ENCODE results near the gene MRPL2.

The MRPL2 gene

GRCh38 chr6:43075670-43076463 lies 16.6 kb upstream of the MRPL2 start, which contains the start of gene PTK7:
PTK7 (plus strand) TSS chr6:43076314; CDS start chr6:43076489, 175 bp downstream.
- no peak within 1 kb of the TSS for H3K27ac Mint-ChIP-seq
- H3K27me3 Mint-ChIP-seq (ENCODE audit: low read depth), result peaks cover 31% of the 10 kb centered on the region
- H3K4me3 Mint-ChIP-seq, result peak within 1 kb of the TSS; percentile 39
- DNase-seq (ENCODE audit: low spot score), result no peak
- H3K9me3 Mint-ChIP-seq, result no peaks in the 10 kb centered on the region
- no peaks in the 10 kb centered on the region for H3K4me1 Mint-ChIP-seq (ENCODE audit: low read depth)
- H3K36me3 Mint-ChIP-seq (ENCODE audit: low read depth), result peaks cover 2% of the 10 kb centered on the region

DNA sequence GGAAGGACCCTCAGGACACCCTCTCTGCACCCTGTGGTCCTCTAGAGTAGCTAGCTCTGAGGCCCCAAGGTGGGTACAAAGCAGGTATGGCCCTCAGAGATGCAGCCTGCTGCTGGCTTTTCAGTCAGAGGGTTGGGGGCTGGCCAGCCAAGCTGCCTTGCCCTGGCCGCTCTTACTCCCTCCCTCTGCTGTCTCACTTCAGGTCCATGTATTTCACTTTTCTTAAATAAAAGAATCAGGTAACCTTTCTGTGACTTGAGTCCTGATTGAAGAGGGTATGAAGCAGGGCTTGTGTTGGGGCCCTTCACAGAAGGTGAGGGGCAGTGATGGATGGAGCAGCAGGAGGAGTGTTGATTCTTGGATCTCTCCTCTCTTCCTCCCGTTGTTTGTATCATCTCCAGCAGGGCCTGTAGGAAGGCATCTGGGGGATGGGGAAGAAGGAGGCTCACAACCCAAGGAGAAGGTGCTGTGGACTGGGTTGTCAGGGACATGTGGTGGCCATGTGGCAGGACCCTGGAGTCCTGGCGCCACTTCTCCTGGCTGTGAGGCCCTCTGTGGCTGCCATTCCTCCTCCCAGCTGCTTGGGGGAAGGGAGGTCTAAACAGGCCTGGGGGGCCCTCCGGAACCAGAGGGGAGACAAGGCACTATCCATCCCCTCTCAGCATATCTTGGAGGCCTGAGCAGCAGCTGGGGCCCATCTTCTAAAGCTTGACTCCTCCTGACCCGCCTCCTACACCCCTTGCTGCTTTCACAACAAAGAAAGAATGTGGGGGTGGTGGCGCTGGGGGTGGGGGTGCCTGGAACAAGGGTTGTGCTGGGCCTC lies 15.8 kb upstream of the MRPL2 start:
- H3K27ac Mint-ChIP-seq, result no peak overlapping the region
- H3K4me3 Mint-ChIP-seq, result peak overlapping the region; percentile 18
- H3K4me1 Mint-ChIP-seq (ENCODE audit: low read depth), result peaks cover 3% of the 10 kb centered on the region
- H3K27me3 Mint-ChIP-seq (ENCODE audit: low read depth), result peaks cover 31% of the 10 kb centered on the region
- H3K9me3 Mint-ChIP-seq, result no peaks in the 10 kb centered on the region
- H3K36me3 Mint-ChIP-seq (ENCODE audit: low read depth), result peaks cover 2% of the 10 kb centered on the region
- DNase-seq (ENCODE audit: low spot score), result no peak

- Mint-ChIP-seq H3K4me3 (no peak overlapping the region), H3K36me3 (ENCODE audit: low read depth) (peaks cover 2% of the 10 kb centered on the region), H3K4me1 (ENCODE audit: low read depth) (peaks cover 4% of the 10 kb centered on the region), H3K27me3 (ENCODE audit: low read depth) (peaks cover 6% of the 10 kb centered on the region), H3K9me3 (no peaks in the 10 kb centered on the region), H3K27ac (peak overlapping the region; percentile 35)
- no peak for DNase-seq (ENCODE audit: low spot score)
Measured at GRCh38 chr6:43070028-43070632, 10.9 kb upstream of the MRPL2 start.

- Mint-ChIP-seq H3K4me1 (ENCODE audit: low read depth) (peaks cover 21% of the 10 kb centered on the region), H3K27me3 (ENCODE audit: low read depth) (no peaks in the 10 kb centered on the region), H3K36me3 (ENCODE audit: low read depth) (peaks cover 4% of the 10 kb centered on the region), H3K4me3 (no peak overlapping the region), H3K9me3 (no peaks in the 10 kb centered on the region), H3K27ac (no peak overlapping the region)
- no peak for DNase-seq (ENCODE audit: low spot score)
Measured at GRCh38 chr6:43062818-43063217, 3.6 kb upstream of the MRPL2 start.

- no peak for DNase-seq (ENCODE audit: low spot score)
Measured at GRCh38 chr6:43061861-43062260, 2.6 kb upstream of the MRPL2 start.

DNA sequence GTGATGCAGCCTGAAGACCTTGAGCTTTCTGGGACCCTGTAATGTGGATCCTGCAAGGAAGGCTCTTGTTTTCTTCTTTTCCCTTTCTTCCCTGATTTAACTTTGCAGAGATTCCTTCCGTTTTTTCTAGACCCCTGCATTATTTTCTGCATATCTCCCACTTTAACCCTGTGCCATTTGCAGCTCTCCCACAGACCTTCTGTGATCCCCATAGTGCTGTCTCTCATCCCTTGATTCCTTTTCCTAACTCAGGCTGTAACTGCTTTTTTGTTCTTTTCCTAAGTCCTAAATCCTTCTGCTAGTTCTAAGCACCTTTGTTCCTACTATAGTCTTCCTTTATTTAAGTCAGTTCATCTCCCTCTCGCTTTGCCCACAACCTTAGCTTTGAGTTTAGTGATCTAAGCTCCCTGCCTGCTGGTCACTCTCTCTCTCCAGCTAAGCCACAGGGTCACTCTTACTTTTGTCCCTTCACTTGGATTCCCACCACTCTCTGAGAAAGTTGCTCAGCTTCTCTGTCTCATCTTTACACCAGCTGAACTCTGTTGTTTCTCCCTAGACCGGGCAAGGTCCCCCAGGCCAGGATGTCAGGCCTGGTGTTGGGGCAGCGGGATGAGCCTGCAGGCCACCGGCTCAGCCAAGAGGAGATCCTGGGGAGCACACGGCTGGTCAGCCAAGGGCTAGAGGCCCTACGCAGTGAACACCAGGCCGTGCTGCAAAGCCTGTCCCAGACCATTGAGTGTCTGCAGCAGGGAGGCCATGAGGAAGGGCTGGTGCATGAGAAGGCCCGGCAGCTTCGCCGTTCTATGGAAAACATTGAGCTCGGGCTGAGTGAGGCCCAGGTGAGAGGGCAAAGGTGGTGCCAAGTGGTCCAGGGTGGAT lies 1.8 kb upstream of the MRPL2 start:
- DNase-seq (ENCODE audit: low spot score), result no peak
- H3K4me1 Mint-ChIP-seq (ENCODE audit: low read depth), result peaks cover 24% of the 10 kb centered on the region
- peaks cover 8% of the 10 kb centered on the region for H3K36me3 Mint-ChIP-seq (ENCODE audit: low read depth)
- no peaks in the 10 kb centered on the region for H3K27me3 Mint-ChIP-seq (ENCODE audit: low read depth)
- peak overlapping the region; percentile 97 for H3K4me3 Mint-ChIP-seq
- peak overlapping the region; percentile 65 for H3K27ac Mint-ChIP-seq
- no peaks in the 10 kb centered on the region for H3K9me3 Mint-ChIP-seq

More at GRCh38 chr6:43061861-43062260, 2.6 kb upstream of the MRPL2 start:
- Mint-ChIP-seq H3K4me3 (no peak overlapping the region), H3K27me3 (ENCODE audit: low read depth) (no peaks in the 10 kb centered on the region), H3K4me1 (ENCODE audit: low read depth) (peaks cover 24% of the 10 kb centered on the region), H3K9me3 (no peaks in the 10 kb centered on the region), H3K27ac (no peak overlapping the region), H3K36me3 (ENCODE audit: low read depth) (peaks cover 5% of the 10 kb centered on the region)

GRCh38 chr6:43060034-43060754 lies 960 bp upstream of the MRPL2 start:
- Mint-ChIP-seq H3K9me3 (no peaks in the 10 kb centered on the region), H3K36me3 (ENCODE audit: low read depth) (peaks cover 15% of the 10 kb centered on the region), H3K4me3 (peak overlapping the region; percentile 97), H3K4me1 (ENCODE audit: low read depth) (peaks cover 24% of the 10 kb centered on the region), H3K27me3 (ENCODE audit: low read depth) (no peaks in the 10 kb centered on the region), H3K27ac (peak overlapping the region; percentile 98)
- no peak for DNase-seq (ENCODE audit: low spot score)

DNA sequence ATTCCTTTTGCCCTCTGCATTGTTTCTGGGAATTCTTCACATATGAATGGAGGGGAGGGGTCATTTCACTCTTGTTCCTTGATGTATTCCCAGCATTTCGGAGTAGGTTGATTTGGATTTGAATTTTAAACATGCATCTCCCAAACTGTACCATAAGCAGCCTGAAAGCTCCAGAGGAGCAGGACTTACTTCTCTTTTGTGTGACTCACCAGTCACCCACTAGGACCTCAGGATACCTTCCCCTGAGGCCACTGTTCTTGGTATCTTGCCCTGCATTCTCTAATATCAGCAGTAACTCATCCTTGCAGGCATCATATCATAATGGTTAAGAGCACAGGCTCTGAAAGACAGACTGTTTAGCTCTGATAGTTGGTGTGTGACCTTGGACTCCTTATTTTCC lies 703 bp downstream of the MRPL2 start:
- H3K36me3 Mint-ChIP-seq (ENCODE audit: low read depth), result peaks cover 18% of the 10 kb centered on the region
- H3K4me3 Mint-ChIP-seq, result peak overlapping the region; percentile 97
- H3K27me3 Mint-ChIP-seq (ENCODE audit: low read depth), result no peaks in the 10 kb centered on the region
- peaks cover 30% of the 10 kb centered on the region for H3K4me1 Mint-ChIP-seq (ENCODE audit: low read depth)
- DNase-seq (ENCODE audit: low spot score), result no peak
- H3K9me3 Mint-ChIP-seq, result no peaks in the 10 kb centered on the region
- peak overlapping the region; percentile 98 for H3K27ac Mint-ChIP-seq

DNA sequence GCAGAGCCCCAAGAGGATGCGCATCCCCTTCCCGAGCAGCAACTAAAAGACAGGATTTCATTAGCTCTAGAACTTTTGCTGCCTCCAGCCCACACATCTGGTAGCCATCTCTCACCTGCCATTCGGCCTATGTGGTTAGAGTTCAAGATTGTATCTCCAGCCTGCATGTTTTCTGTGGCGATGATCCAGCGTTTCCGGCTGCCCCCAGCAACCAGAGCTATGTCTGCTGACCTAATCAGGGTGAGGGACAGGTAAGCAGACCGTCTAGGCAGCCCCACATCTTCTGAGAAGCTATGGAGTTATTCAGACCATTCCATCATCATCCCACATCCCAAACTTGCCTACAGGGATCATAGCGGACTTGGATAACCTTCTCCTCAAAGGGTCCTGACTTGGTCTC lies 3.3 kb downstream of the MRPL2 start:
- Mint-ChIP-seq H3K27me3 (ENCODE audit: low read depth) (no peaks in the 10 kb centered on the region), H3K27ac (peak overlapping the region; percentile 11), H3K9me3 (no peaks in the 10 kb centered on the region), H3K36me3 (ENCODE audit: low read depth) (peaks cover 24% of the 10 kb centered on the region), H3K4me1 (ENCODE audit: low read depth) (peaks cover 46% of the 10 kb centered on the region), H3K4me3 (no peak overlapping the region)
- no peak for DNase-seq (ENCODE audit: low spot score)

DNA sequence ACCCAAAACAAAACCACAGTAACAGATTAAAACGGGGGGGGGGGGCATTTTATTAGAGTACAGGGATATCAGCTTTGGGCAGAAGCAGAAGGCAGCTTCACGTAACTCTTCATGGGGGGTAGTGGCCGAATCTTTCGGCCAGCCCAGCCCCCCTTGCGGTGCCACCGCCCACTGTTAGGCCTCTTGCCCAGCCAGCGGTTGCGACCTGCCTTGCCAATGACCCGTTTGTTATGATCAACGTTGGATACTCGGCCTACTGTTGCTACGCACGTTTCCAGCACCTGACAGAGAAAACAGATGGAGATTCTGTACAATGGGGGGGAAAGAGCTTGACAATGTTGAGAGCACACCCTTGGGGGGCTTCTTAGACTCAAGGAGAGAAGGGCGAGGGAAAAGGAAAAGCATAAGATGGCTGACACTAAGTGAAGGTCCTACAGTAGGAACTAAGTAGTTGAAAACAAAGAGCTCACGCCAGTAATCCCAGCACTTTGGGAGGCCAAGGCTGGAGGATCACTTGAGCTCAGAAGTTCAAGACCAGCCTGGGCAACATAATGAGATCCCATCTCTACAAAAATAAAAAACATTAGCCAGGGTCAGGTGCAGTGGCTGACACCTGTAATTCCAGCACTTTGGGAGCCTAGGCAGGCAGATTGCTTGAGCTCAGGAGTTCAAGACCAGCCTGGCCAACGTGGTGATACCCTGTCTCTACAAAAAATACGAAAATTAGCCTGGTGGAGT lies 4.9 kb downstream of the MRPL2 start:
- H3K27me3 Mint-ChIP-seq (ENCODE audit: low read depth), result no peaks in the 10 kb centered on the region
- H3K4me3 Mint-ChIP-seq, result peak overlapping the region; percentile 99
- H3K9me3 Mint-ChIP-seq, result no peaks in the 10 kb centered on the region
- peak overlapping the region; percentile 99 for H3K27ac Mint-ChIP-seq
- no peak for DNase-seq (ENCODE audit: low spot score)
- peaks cover 43% of the 10 kb centered on the region for H3K4me1 Mint-ChIP-seq (ENCODE audit: low read depth)
- peaks cover 34% of the 10 kb centered on the region for H3K36me3 Mint-ChIP-seq (ENCODE audit: low read depth)

DNA sequence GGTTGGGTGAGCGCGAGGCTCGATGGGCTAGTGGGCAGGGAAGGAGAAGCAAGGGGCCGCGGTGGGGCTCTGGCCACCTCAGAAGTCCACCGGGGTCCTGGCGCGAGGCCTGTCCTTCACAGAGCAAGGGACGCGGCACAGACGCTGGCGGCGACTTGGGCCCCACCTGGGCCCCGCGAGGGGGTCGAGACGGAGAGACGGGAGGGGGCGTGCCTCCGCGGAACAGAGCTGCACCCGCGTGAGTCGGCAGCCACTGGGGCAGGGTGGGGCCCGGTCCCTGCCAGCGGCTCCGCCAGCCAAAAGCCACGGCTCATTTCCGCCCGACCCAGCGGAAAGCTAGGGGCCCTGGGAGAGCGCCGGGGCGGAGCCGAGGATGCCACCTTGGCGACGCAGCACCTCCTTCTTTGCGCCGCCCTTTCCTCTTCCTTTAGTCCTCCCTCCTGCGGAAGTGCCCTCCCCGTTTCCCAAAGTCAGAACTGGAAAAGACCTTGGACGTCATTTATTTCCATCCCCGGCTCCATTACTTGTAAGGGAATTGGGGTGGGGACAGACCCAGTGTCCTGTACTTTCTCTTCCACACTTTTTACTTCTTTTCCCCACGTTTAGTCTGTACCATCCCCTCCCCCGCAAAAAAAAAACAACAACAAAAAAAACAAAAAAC lies 5.6 kb downstream of the MRPL2 start, which contains the start of gene CUL7:
CUL7 (minus strand) TSS at position 307 of the 661 bp plus-strand sequence. CDS start 1,063 bp downstream, outside the sequence.
- Mint-ChIP-seq H3K27ac (peak within 1 kb of the TSS; percentile 99), H3K9me3 (no peaks in the 10 kb centered on the region), H3K4me1 (ENCODE audit: low read depth) (peaks cover 40% of the 10 kb centered on the region), H3K36me3 (ENCODE audit: low read depth) (peaks cover 38% of the 10 kb centered on the region), H3K4me3 (peak within 1 kb of the TSS; percentile 99), H3K27me3 (ENCODE audit: low read depth) (no peaks in the 10 kb centered on the region)
- DNase-seq (ENCODE audit: low spot score), result peak; percentile 92

Measured in T-helper 2 cell treated with Interferon-gamma antibody and Interleukin-4, amounts not matched to agents 5 μg/mL and 100 μg/mL, for 36 hours (primary cell).